Pons (tissue), 1 donor: Measurements from ENCODE around the gene RPS6KB1.
"Not testable (repeated sequence)": the region's sequence is repeated elsewhere in the genome, so short reads cannot be mapped to it uniquely, and the experiment has no call there.

Source experiments
- DNase-seq: peaks from one replicate; pipeline ENCODE4 v3.0.0-alpha.2; 2016; ENCODE audit warnings: low spot score

Gene RPS6KB1

DNA sequence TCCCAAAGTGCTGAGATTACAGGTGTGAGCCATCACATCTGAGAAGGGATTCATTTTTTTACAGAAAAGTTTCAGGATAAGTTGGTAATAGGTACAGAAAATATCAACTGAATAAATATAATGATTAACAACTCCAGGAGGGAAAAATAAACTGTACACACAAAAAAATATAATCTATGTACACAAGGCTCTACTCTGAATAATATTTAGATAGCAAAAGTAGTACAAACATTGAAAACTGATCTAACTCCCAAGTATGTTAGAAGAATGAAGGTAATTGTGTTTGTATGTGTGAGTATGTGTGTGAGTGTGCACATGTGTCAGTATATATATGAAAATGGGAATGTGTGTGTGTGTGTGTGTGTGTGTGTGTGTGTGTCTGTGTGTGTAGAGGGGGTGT, 20.6 kb upstream of the RPS6KB1 start:
- no peak for DNase-seq

DNA sequence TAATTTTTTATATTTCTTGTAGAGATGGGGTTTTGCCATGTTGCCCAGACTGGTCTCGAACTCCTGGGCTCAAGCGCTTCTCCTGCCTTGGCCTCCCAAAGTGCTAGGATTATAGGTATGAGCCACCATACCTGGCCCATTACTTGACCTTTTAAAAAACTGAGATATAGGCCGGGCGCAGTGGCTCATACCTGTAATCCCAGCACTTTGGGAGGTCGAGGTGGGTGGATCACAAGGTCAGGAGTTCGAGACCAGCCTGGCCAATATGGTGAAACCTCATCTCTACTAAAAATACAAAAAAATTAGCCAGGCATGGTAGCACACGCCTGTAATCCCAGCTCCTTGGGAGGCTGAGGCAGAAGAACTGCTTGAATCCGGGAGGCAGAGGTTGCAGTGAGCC, 19.5 kb upstream of the RPS6KB1 start:
- DNase-seq: not testable (repeated sequence)

GRCh38 chr17:59874376-59874775, 18.5 kb upstream of the RPS6KB1 start:
- no peak for DNase-seq

GRCh38 chr17:59876107-59876506, 16.8 kb upstream of the RPS6KB1 start:
- DNase-seq: no peak

GRCh38 chr17:59877965-59878364, 15.0 kb upstream of the RPS6KB1 start:
- DNase-seq: no peak

DNA sequence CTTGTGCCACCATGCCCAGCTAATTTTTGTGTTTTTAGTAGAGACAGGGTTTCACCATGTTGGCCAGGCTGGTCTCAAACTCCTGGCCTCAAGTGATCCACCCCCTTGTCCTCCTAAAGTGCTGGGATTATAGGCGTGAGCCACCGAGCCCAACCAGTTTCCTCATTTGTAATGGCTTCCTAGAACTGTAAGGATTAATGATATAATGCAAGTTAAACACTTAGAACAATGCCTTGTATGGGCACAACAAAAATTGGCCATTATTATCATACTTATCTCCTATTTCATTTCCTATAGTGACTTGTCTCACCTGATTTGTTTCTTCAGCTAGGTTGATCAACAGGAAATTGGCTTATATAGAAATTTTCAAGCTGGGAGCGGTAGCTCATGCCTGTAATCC, 14.3 kb upstream of the RPS6KB1 start:
- no peak for DNase-seq

DNA sequence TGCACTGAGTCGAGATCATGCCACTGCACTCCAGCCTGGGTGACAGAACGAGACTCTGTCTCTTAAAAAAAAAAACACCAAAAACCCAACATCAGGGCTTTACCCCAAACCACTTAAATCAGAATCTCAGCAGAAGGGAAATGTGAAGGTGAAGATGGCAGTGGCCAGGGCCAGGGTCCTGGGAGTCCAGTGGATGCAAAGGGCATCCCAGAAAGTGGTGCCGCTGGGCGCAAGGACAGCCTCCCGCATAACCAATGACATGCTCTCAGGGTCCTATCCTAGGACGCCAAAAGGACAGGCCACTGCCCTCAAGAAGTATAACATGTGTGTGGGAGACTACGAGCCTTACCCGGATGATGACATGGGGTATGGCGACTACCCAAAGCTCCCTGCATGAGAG, 8.1 kb upstream of the RPS6KB1 start:
- DNase-seq: no peak

- no peak for DNase-seq
Observed at GRCh38 chr17:59888145-59888750, 4.7 kb upstream of the RPS6KB1 start.

- no peak for DNase-seq
Observed at GRCh38 chr17:59890720-59891119, 2.2 kb upstream of the RPS6KB1 start.

- DNase-seq: no peak
Observed at GRCh38 chr17:59892251-59892923, 534 bp upstream of the RPS6KB1 start.

DNA sequence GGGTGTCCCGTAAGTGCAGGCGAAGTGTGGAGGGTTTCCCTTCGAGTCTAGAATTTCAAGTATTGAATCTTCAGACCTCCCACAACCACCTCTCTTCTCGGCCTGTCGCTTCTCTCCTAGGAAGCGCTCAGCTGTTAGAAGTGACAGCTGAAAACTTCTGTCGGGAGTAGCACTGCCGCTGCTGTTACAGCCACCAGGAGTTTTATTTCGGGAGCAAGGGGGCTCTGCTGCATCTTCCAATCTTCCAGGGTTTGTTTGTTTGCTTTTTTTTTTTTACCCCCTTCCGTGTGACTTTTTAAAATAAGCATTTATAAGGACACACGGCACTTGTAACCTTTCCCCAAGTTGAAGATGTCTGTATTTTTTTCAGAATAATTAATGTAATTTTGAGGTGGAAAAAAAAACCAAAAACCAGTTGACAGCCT, 767 bp downstream of the RPS6KB1 start:
- no peak for DNase-seq

DNA sequence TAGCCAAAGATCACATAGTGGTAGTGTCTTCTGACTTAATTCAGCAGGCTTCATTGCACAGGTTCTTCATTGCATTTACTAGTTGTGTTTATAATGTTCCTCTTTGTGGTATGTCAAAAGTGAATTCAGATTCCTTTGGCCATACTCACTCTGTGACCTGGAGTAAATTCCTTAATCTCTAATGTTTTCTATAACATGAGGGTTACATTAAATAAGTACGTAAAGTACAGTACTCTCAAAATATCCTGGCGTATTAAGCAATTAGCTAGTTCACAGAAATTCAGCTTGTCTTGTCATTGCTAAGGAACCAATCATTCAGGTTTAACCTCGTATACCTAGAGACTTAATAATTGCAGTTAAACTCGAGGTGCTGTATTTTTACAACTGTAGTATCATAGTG, 4.2 kb downstream of the RPS6KB1 start:
- DNase-seq: no peak

DNA sequence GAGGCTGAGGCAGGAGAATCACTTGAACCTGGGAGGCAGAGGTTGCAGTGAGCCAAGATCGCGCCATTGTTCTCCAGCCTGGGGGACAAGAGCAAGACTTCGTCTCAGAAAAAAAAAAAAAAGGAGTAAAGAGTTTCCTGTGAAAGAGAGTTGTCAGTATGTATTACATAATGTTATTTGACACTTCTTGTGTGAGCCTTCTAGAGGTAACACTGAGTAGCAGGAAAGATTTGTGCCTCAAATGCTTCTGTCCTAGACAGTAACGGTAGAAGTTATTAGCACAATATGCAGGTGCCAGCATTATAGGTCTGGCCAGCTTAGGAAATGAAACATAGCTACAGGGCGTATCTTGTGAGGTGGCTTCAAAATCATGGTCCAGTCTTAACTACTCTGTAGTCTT, 6.2 kb downstream of the RPS6KB1 start:
- no peak for DNase-seq

- DNase-seq: no peak
Observed at GRCh38 chr17:59901604-59902003, 8.7 kb downstream of the RPS6KB1 start.

DNA sequence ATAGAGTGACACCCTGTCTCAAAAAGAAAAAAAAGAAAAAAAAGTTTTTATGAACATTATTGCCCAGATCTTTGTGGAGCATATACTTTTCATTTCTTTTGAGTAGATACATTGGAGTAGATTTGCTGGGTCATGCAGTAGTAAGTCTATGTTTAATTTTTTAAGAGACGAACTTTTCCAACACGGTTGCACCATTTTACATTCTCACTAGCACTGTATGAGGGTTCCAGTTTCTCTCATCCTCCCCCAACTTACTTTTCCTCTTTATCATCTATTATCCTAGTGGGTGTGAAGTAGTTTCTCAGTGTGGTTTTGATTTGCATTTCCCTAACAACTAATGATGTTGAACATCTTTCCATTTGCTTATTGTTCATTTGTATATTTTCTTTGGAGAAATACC, 10.5 kb downstream of the RPS6KB1 start:
- no peak for DNase-seq

DNA sequence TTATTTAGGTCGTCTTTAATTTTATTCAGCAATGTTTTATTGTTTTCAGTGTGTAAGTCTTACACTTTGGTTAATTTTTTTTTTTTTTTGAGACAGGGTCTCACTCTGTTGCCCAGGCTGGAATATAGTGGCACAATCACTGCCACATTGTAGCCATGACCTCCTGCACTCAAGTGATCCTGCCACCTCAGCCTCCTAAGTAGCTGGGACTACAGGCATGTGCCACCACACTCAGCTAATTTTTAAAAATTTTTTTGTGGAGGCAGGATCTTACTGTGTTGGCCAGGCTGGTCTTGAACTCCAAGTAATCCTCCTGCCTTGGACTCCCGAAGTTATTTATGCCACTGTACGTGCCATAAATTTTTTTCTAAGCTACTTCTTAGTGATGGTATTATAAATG, 14.5 kb downstream of the RPS6KB1 start:
- DNase-seq: no peak

DNA sequence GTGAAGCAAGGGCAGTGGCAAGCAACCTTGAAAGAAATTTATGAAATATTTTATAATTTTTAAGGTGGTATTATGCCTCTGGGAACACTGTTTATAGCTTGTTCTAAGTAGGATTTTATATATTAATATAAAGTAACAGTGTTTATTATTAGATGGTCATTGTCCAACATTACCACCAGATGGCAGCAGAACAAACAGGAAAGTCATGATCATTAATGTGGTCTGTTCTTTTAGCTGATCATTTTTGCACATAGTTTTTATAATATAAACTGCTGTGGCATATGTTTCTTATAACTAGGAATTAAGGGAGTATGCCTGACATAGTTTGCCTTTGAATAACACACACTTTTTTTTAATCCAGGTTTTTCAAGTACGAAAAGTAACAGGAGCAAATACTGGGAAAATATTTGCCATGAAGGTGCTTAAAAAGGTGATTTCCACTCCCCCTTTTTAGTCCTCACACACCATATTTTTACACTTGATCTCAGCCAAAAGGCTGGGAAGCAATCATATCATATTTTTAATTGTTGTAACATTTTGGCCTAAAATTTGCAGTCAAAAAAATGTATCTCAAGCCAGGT, 21.4 kb downstream of the RPS6KB1 start:
- peak; percentile 42 for DNase-seq

GRCh38 chr17:59916446-59916845, 23.5 kb downstream of the RPS6KB1 start:
- DNase-seq: no peak

DNA sequence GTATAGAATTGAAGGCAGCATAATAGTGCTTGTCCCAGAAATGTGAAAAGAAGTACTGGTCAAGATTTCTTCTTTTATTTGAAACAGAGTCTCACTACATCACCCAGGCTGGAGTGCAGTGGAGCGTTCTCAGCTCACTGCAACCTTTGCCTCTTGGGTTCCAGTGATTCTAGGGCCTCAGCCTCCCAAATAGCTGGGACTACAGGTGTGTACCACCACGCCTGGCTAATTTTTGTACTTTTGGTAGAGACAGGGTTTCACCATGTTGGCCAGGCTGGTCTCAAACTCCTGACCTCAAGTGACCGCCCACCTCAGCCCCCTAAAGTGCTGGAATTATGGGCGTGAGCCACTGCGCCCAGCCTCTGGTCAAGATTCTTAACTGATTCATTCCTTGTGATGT, 27.7 kb downstream of the RPS6KB1 start:
- DNase-seq: not testable (repeated sequence)

DNA sequence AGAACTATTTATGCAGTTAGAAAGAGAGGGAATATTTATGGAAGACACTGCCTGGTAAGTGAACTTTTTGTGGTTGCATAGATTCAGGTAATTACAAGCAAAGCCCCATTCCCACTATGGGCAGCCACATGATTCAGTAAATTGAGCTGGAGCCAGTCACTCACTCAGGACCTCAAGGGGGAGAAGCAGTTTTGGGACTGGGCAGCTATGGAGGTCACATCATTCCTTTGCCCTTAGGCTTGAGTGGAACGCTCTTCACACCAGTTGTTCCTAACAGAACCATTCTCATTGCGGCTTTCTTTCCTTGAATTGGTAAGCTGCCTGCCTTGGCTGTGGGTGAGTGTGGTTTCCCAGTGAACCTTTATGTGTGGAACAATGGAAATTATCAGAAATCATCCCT, 37.2 kb downstream of the RPS6KB1 start:
- DNase-seq: not testable (repeated sequence)

- DNase-seq: not testable (repeated sequence)
Observed at GRCh38 chr17:59930768-59931167, 37.8 kb downstream of the RPS6KB1 start.

GRCh38 chr17:59933317-59933716, 40.4 kb downstream of the RPS6KB1 start:
- not testable (repeated sequence) for DNase-seq

DNA sequence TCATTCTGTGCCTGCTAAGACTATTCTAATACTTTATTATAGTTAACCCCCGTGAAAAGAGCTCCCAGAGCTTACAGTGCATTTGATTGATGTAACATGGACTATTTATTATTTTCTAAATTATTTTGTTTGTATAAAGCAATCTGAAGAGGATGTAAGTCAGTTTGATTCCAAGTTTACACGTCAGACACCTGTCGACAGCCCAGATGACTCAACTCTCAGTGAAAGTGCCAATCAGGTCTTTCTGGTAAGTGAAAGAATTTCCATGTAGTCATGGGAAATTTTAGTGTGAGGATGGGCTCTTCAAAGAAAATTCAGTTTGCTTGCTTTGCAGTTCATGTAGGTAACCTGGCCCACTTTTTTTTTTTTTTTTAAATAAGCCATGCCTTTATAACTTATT, 47.8 kb downstream of the RPS6KB1 start:
- not testable (repeated sequence) for DNase-seq

GRCh38 chr17:59941131-59941530, 48.2 kb downstream of the RPS6KB1 start:
- DNase-seq: no peak
